ENCODE results near the gene PLEKHA1.

PLEKHA1 gene

DNA sequence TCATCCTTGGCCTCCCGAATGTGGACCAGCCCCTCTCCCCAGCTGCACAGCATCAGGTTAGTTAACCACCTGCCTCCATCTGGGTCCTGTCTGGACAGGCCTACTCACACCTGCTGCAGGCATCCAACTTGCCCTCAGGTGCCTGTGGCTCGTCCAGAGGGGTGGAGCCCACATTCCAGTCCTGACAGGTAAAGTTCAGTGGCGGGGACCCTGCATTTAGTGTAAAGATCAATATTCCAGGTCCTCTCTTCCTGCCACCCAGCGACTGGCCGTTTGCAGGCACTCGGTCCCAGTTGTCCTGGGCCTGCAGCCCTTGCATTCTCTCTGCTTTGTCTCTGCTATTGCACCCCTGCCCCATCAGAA lies 101.8 kb downstream of the PLEKHA1 start:
- no peak for FAIRE-seq
- no peak for DNase-seq (ENCODE audit: low spot score)

DNA sequence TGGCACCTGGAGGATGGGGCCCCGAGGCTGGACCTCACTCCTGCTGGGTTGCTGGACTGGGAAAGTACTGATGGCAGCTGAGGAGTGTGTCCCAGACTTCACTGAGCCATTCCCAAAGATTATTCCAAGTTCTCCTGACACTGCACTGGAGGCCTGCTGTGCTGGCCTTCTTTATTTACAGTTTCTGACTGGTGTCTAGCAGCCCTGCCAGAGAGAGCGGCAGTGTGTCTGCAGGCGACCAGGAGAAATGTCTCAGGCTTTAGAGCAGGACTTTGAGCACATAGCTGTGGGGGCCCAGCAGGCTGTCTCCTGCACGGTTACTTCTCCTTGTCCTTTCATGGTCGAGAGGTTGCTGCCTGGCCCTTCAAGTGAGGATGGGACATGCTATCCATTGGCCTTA lies 102.9 kb downstream of the PLEKHA1 start:
- FAIRE-seq (no peak), DNase-seq (ENCODE audit: low spot score) (no peak)

DNA sequence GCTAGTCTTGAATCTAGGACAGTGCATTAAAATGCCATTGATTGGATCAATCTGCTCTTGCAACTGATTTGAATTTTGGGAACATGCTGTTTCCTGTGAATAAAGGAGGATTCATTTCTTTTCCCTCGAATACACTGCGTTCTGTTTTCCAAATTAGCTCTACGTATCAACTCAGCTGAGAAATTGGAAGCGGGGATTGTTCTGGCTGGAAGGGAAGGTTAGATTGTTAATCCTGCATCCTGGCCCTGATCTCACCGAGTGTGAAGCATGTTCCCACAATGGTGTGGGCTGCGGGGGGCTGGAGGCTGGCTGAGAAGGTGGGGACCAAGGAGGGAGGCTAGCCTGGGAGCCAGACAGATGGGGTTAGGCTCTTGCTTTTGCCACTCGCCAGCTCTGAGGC lies 104.5 kb downstream of the PLEKHA1 start:
- DNase-seq (ENCODE audit: low spot score): no peak
- no peak for FAIRE-seq

GRCh38 chr10:122480146-122480833 lies 105.8 kb downstream of the PLEKHA1 start:
- no peak for FAIRE-seq

DNA sequence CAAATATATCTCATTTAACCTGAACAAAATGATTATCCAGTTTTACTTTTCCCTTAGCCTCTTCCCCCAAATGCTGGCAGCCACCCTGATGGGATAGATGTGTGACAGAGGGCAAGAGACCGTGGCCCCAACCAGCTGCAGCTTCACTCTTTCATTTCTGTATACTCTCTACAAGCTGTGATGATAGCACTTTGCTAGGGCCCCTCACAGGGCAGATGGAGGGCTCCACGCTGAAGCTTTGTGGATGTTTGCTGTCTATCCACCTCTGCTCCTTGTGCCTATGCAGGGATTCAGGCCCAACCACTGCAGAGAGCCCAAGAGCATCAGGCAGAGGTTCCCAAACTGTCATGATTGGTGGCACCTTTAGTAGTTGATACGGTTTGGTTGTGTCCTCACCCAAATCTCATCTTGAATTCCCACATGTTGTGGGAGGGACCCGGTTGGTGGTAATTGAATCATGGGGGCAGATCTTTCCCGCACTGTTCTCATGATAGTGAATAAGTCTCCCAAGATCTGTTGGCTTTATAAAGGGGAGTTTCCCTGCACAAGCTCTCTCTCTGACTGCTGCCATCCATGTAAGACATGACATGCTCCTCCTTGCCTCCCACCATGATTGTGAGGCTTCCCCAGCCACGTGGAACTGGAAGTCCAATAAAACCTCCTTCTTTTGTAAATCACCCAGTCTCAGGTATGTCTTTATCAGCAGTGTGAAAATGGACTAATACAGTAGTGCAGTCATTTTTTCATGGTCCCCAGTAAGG lies 107.0 kb downstream of the PLEKHA1 start:
- no peak for FAIRE-seq
- DNase-seq (ENCODE audit: low spot score): no peak

More at GRCh38 chr10:122480146-122480833, 105.8 kb downstream of the PLEKHA1 start:
- DNase-seq (ENCODE audit: low spot score): no peak

Data from RCC 7860 (cell line).